ENCODE data around the gene GALNTL6. TPM values are rescaled to one million over a fixed set of nuclear protein-coding genes. Genes with fewer than 3 reads are reported as not detected.

Gene GALNTL6
- total RNA-seq, 1 donor from 2014 or later, result 0.10 TPM

- H3K4me1 Mint-ChIP-seq (ENCODE audit: unreplicated experiment), result peaks cover 27% of the 10 kb centered on the region
- H3K27ac Mint-ChIP-seq (ENCODE audit: unreplicated experiment), result peak overlapping the region; percentile 87
- no peak for DNase-seq (ENCODE audit: low spot score)
- no peak overlapping the region for H3K4me3 Mint-ChIP-seq (ENCODE audit: unreplicated experiment)
- no peaks in the 10 kb centered on the region for H3K36me3 Mint-ChIP-seq (ENCODE audit: low read depth, unreplicated experiment)
- peaks cover 1% of the 10 kb centered on the region for H3K27me3 Mint-ChIP-seq (ENCODE audit: unreplicated experiment)
- H3K9me3 Mint-ChIP-seq (ENCODE audit: unreplicated experiment), result no peaks in the 10 kb centered on the region
- TF ChIP-seq CTCF (IDR thresholded peaks at IDR 0.05; ENCODE audit: unreplicated experiment), result no peak
Measured at GRCh38 chr4:173057442-173057841, 1244.2 kb downstream of the GALNTL6 start.

- Mint-ChIP-seq H3K36me3 (ENCODE audit: low read depth, unreplicated experiment) (no peaks in the 10 kb centered on the region), H3K27me3 (ENCODE audit: unreplicated experiment) (peaks cover 1% of the 10 kb centered on the region), H3K4me1 (ENCODE audit: unreplicated experiment) (peaks cover 27% of the 10 kb centered on the region), H3K9me3 (ENCODE audit: unreplicated experiment) (no peaks in the 10 kb centered on the region), H3K4me3 (ENCODE audit: unreplicated experiment) (no peak overlapping the region), H3K27ac (ENCODE audit: unreplicated experiment) (peak overlapping the region; percentile 87)
- no peak for DNase-seq (ENCODE audit: low spot score)
- TF ChIP-seq CTCF (IDR thresholded peaks at IDR 0.05; ENCODE audit: unreplicated experiment), result no peak
Measured at GRCh38 chr4:173057901-173058300, 1244.7 kb downstream of the GALNTL6 start.

- DNase-seq (ENCODE audit: low spot score), result no peak
- no peak overlapping the region for H3K27ac Mint-ChIP-seq (ENCODE audit: unreplicated experiment)
- peaks cover 27% of the 10 kb centered on the region for H3K4me1 Mint-ChIP-seq (ENCODE audit: unreplicated experiment)
- H3K9me3 Mint-ChIP-seq (ENCODE audit: unreplicated experiment), result no peaks in the 10 kb centered on the region
- peaks cover 1% of the 10 kb centered on the region for H3K27me3 Mint-ChIP-seq (ENCODE audit: unreplicated experiment)
- no peak for TF ChIP-seq CTCF (IDR thresholded peaks at IDR 0.05; ENCODE audit: unreplicated experiment)
- no peaks in the 10 kb centered on the region for H3K36me3 Mint-ChIP-seq (ENCODE audit: low read depth, unreplicated experiment)
- no peak overlapping the region for H3K4me3 Mint-ChIP-seq (ENCODE audit: unreplicated experiment)
Measured at GRCh38 chr4:173061160-173061559, 1248.0 kb downstream of the GALNTL6 start.

GRCh38 chr4:173073939-173074500, 1260.8 kb downstream of the GALNTL6 start:
- no peak overlapping the region for H3K4me3 Mint-ChIP-seq (ENCODE audit: unreplicated experiment)
- H3K27me3 Mint-ChIP-seq (ENCODE audit: unreplicated experiment), result no peaks in the 10 kb centered on the region
- H3K4me1 Mint-ChIP-seq (ENCODE audit: unreplicated experiment), result no peaks in the 10 kb centered on the region
- no peak for TF ChIP-seq CTCF (IDR thresholded peaks at IDR 0.05; ENCODE audit: unreplicated experiment)
- no peaks in the 10 kb centered on the region for H3K9me3 Mint-ChIP-seq (ENCODE audit: unreplicated experiment)
- H3K36me3 Mint-ChIP-seq (ENCODE audit: low read depth, unreplicated experiment), result peaks cover 6% of the 10 kb centered on the region
- H3K27ac Mint-ChIP-seq (ENCODE audit: unreplicated experiment), result no peak overlapping the region
- no peak for DNase-seq (ENCODE audit: low spot score)

- H3K4me1 Mint-ChIP-seq (ENCODE audit: unreplicated experiment), result no peaks in the 10 kb centered on the region
- DNase-seq (ENCODE audit: low spot score), result no peak
- TF ChIP-seq CTCF (IDR thresholded peaks at IDR 0.05; ENCODE audit: unreplicated experiment), result no peak
- H3K36me3 Mint-ChIP-seq (ENCODE audit: low read depth, unreplicated experiment), result peaks cover 4% of the 10 kb centered on the region
- H3K4me3 Mint-ChIP-seq (ENCODE audit: unreplicated experiment), result no peak overlapping the region
- H3K9me3 Mint-ChIP-seq (ENCODE audit: unreplicated experiment), result no peaks in the 10 kb centered on the region
- H3K27ac Mint-ChIP-seq (ENCODE audit: unreplicated experiment), result no peak overlapping the region
- no peaks in the 10 kb centered on the region for H3K27me3 Mint-ChIP-seq (ENCODE audit: unreplicated experiment)
Measured at GRCh38 chr4:173074501-173074946, 1261.3 kb downstream of the GALNTL6 start.
